Activated CD4-positive, alpha-beta T cell treated with anti-CD3 and anti-CD28 coated beads for 24 hours (primary cell): ENCODE data around the gene EML2.
"Not testable (repeated sequence)": the region's sequence is repeated elsewhere in the genome, so short reads cannot be mapped to it uniquely, and the experiment has no call there.

Experiments
- DNase-seq, 2 donors: peaks; one replicate each; pipeline ENCODE4 v3.0.0-alpha.2; 2020; ENCODE audit warnings: low read depth in 2 of 2

Gene EML2

DNA sequence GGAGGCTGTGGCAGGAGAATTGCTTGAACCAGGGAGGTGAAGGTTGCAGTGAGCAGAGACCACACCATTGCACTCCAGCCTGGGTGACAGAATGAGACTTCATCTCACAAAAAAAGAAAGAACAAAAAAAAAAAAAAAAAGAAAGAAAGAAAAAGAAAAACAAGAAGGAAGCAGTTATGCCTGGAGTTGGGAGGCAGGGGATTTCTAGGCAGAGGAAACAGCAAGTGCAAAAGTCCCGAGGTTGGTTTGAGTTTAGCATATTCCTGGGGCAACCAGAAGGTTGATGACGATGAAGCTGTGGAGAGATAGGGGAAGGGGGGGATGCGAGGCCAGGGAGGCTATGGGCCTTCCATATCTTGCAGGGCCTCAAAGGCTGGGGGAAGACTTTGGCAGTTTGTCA is 11.5 kb upstream of the EML2 start:
- no peak for DNase-seq

DNA sequence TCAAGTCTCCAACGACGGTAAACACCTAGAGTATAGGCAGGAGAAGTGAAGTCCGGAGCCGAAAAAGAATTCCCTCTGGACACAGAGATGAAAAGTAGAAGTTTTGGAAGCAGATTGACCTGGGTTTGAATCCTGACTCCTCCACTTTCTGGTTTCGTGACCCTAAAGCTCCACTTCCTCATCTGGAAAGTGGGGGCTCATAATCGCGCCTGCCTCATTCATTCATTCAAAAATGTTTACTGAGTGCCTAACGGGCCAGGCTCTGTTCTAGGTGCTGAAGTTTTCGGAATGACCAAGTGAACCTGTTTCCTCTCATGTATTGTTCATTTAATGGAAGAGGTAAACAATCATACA is 7.1 kb upstream of the EML2 start:
- no peak for DNase-seq

DNA sequence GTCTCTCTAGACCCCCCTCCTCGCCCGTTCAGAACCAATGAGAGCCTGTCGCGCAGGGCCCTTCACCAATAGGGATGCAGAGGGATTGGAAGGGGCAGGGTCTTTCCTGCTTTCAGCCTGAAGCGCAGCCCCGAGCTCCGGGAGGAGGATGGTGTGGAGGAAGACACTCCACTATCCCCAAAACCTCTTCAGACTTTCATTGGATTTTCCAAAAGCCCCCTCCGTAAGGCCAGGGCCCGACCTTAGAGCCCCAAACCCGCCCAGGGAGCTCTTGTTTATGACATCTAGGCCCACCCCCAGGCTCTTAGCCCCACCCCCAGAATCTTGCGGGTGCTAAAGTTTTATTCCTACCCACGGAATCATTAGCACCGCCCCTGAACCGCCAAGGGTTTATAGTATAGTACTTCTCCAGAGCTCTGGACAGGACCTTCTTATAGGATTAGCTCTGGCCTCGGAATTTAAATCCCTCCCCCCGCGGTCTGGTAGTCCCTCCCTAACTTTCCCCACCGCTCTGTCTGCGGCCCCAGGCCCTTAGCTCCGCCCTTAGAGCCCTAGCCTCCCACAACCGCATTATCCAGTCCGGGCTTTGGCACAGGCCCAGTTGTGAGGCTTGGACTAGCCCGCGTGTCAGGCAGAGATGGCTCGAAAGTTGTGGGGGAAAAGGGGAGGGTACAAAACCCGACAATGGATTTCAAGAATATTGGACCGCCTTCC is 6.6 kb upstream of the EML2 start:
- DNase-seq: peak in 1 of 2 donors; percentile 64

DNA sequence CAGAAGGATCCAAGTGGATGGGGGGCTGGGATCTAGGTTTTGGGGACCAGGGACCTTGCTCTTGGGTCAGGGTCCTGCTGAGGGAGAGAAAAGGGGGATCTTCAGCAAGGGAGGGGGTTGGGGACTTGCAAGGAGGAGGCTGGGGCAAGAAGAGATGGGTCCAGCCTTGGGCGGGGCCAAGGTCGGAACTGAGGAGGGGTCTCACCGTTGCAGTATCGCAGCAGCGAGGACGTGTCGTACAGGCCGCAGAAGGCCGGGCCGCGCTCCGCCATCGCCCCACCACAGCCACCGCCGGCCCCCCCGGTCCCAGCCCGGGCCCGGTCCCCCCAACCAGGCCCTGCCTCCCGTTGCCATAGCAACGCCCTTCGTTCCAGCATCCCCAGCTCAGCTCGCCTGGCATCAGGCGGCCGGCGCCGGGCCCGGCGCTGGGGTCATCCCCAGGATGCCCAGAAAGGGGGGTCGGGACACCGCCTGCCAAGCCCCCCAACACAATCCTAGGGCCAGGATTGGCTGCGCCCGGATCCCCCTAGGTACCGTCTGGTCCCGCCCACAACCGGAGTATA is 6.0 kb upstream of the EML2 start:
- DNase-seq: no peak

DNA sequence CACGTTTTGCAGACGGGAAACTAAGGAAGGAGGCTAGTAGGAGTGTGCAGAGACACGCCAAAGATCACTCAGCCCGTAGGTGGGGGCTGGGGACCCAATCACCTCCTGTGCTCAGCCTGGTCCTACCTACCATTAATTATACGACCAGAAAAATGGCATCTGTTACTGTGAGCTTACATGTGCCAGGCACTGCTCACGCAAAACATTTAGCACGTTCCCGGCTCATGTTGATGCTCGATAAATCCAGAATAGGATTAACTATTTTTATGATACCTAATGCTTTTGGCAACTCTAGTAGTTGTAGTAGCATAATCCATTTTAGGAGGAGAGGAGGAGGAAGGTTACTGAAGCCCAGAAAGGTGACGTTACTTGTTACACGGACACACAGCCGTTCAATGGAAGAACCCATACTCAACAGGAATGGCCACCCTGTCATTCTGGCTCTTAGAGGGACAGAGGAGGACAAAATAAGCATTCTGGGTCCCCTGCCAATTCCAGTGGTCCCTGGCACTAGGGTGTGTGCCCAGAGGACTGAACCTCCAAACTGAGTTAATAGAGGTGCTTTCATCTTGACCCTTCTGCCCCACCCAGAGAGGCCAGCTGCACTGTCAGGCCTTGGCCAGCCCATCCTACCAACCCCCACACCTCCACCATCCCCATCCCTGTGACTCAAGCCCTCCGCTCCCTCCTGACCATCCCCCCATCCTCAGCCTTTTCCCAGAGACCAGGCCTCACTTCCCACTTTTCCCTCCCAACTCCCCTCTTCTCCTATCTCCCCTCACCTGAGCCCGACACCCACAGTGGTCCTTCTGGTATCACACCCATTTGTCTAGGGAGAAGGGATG is 5.0 kb upstream of the EML2 start:
- DNase-seq: no peak

DNA sequence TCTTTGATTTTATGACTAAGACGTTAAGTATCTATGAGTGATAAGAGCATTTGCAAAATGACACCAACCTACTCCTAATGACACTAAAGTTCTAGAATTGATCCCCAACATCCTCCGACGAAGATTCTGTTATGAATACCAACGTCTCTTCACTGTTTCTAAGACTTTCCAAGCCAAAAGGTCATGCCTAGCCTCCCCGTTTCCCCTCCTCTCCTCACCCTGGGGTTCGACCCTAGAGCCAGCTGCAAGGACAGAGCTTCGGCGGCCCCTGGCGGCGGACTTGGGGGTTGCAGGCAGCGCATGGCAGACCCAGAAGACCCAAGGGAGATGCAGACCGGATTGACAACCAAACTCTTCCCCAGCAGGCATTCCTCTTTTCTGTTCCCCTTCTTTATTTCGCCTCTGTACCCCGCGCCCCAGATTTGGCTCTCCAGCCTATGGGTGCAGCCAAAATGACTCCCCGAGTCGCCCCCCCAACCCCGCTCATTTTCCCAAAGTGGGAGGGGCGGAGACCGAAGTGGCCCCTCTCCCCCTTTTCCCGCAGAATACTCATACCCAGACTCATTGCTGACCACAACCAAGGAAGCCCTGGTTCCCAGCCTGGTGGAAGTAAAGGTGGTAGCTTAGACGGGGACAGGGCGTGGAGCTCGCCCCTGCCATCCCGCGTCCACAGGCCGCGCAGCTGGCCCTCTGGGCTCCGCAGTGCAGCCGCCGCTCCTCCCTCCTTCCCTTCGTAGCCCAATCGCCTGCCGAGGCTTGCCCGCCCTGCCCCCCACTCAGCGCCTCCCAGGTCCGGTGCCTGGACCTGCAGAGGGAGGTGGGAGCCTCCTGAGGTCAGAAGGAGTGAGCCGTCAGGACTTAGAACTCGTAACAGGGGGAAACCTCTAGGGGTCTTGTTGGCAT is 4.1 kb upstream of the EML2 start:
- DNase-seq: peak; percentile 95 to 96

DNA sequence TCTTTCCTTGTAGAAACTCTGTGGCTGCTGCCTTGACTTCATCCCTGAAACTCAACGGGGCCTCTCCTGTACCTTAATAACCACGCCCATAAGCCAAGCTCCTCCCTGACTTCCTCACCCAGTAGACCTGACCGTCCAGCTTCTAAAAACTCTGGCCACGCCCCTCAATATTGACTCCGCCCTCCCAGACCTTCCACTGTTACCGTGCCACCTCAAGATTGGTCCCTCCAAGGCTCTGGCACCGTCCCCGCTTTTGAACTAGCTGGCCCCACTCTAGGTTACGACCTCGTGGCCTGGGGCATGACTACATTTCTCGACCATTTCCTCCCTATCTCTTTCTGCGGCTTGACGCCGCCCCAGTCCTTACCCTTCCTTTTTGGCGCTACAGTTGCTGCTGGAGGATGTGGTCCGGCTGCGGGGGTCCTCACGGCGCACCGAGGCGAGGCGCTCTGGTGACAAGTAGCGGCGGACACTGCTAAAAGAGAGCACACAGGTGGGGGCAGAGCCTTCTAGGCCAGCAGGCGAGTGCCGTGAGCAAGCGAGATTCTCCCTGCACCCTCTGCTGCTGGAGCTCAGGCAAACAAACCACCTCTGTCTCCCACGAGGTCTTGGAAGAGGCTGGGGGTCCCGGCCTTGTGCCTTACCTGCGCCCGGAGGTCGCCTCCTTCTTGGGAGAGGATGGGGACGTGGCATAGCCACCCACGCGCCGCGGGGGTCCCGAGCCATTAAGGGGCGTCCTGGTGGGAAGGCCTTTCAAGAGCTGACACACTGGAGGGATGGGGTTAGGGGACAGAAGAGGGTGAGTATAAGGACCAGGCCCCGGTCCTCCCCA is 2.3 kb upstream of the EML2 start:
- peak; percentile 72 to 90 for DNase-seq

DNA sequence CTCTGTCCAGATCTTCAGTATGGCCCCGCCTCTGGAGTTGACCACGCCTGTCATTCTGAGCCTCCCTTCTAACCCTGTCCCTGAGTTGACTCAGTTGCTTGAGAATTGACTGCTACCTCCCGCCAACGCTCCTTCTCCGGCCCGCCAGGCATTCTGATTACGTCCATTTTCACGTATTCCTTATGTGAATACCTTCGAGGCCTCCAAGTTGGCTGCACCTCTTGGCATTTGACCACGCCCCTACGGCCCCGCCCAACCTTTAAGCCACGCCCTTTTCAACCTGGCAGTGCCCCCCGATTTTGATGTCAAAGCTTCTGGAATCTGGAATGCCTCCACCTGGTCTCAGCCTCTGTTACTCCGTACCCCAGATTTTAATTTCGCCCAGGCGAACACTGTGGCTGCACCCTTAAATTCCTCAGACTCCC is 1.7 kb upstream of the EML2 start:
- DNase-seq: peak in 1 of 2 donors; percentile 51

DNA sequence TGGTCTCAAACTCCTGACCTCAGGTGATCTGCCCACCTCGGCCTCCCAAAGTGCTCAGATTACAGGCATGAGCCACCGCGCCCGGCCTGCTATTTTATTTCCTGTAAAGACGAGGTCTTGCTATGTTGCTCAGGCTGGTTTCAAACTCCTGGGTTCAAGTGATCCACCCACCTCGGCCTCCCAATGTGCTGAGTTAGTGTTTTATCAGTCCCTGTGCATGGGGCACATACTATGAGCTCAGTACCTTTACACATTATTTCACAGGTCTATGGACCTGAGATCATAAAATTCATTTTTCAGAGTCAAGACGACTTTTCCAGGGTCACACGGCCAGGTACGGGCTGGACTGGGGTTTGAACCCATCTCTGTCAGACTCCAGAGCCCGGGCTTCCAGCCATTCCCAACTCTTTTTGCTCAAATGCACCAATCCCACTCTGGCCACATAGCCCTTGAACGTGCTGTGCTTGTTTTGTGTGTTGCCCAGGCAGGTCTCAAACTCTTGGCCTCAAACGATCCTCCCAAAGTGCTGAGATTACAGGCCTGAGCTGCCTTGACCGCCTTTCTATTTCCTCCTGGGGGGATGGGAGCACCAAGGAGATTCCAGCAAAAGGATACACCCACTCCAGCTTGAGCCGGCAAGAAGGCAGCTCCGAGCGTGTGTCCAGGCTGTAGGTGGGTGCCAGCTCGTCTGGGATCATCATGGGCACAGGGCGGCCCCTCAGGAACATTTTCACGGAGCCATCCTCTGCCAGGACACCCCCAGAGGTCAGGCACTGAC is 1.1 kb downstream of the EML2 start:
- DNase-seq: no peak

DNA sequence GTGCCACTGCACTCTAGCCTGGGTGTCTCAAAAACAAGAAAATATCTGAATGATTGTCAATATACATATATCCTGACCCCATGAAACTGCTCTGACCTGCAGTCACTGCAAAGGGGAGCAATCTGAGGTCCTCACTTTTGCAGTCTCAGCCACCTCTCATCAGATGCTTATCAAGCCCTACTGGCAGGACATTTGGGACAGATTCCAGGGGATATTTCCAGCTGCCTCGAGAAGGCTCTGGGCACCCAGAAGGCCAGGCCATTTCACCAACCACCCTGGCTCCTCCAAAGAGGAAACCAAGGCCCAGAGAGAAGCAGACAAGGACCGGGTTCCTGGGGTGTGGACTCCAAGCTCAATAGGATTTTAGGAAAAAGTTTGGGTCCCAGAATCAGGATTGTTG is 2.3 kb downstream of the EML2 start:
- no peak for DNase-seq

DNA sequence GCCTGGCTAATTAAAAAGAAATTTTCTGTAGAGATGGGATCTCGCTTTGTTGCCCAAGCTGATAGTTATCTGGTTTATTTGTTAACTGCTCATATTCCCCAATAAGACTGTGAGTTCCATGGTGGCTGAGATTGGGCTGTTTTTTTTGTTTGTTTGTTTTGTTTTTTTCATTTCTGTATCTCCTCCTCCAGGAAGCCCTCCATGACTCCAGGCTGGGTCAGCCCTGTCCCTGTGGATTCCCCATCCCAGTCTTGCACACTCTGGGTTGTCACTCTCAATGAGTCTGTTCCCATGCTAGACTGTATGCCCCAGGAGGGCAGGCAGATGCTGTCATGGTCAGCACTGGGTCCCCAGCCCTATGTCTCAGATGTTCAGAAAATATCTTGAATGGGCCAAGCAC is 2.9 kb downstream of the EML2 start:
- no peak for DNase-seq

DNA sequence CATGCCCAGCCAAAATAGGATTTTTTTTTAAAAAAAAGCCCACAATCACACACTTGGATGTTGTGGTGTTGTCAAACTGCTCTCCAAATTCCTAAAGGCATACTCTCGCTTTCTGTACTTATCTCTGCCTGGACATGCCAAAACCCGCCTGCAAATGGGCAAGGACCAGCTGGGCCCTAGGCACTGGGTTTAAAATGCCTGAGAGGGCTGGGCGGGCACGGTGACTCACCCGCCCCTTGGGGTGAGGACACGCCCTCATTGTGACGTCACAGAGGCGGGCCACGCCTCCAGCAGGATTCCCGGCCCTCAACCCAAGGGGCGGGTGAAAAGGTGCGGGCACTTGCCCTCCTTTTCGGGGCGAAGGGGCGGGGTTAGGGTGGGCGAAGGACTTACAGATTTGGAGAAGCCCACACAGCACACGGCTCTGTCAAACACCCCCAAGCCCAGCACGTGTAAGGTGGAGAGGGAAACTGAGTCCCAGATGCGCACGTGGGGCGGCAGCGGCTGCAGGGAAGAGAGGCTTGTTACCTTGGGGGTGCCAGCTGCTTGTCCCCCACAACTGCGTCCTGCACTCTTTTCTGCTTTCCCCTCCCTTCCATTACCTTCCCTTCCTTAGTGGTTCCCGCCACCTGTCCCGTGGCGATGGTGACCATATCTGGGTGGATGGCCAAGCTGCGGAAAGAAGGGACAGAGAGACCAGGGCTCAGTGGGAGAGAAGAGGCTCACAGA is 6.6 kb downstream of the EML2 start:
- DNase-seq: peak; percentile 44 to 57

DNA sequence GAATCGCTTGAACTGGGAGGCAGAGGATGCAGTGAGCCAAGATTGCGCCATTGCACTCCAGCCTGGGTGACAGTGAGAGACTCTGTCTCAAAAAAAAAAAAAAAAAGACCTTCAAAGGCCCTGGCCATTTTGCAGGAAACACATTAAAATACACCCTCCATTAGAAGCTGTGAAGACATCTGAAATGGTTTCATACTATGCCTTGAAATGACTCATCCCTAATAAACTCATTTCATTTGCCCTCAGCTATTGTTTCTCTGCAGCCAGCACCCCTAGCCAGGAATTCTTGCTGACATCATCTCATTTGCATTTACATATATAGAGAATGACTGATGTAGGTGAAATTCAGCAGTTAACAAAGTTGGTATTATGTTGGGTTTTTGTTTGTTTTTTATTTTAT is 8.7 kb downstream of the EML2 start:
- no peak for DNase-seq

DNA sequence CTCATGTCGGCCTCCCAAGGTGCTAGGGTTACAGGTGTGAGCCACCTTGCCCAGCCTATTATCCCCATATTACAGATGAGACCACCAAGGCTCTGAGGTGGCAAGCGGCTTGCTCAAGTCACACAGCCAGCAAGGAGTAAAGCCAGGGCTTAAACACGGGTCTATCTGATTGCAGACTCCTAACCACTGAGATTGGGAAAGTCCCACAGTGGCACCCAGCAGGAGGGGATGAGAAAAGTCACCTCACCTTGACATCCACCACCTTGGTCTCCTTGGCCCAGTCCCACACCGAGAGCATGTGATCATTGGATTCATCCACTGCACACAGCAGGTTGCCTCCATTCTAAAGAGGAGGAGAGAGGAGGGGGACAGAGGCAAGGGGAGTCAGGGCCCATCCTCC is 9.5 kb downstream of the EML2 start:
- DNase-seq: no peak

DNA sequence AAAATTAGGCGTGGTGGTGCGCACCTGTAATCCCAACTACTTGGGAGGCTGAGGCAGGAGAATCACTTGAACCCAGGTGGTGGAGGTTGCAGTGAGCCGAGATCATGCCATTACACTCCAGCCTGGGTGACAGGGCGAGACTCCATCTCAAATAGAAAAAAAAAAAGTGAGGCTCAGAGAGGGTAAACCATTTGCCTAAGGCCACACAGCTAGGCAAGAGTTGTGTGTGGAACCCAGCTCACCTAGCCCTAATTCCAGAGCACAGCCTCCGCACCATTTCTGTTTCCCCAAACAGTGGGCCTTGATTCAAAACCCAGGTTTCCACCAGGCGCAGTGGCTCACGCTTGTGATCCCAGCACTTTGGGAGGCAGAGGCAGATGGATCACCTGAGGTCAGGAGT is 11.0 kb downstream of the EML2 start:
- not testable (repeated sequence) for DNase-seq

DNA sequence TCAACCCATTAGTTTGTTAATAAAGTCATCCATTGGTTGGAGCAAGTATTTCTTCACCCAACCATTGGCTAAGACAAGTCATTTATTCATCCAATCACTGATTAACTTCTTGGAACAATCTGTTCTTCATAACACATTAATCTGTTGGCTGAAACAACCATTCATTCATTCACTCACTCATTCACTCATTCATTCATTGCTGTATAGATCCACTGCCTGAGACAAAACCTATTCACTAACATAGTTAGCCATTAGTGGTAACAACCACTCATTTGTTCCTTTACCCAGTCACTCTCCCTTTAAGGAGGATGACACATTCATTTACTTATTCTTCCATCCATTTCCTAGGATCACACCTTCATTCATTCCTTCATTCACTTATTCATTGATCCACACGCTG is 15.2 kb downstream of the EML2 start:
- no peak for DNase-seq

DNA sequence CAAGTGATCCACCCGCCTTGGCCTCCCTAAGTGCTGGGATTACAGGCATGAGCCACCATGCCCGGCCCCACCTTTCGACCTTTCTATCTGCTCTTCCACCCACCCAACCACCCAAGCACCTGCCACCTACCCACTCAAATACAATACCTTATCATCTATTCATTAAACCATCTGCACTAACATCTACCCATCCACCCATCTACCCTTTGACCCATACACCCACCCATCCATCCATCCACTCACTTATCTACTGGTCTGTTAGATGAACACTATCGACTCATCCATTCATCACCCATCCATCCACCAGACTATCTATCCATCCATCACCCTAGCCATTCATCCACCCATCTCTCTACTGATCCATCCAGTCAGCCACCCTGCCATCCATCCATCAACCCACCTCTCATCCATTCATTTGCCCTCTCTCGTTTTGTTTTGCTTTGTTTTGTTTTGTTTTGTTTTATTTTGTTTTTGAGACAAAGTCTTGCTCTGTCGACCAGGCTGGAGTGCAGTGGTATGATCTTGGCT is 17.2 kb downstream of the EML2 start:
- DNase-seq: no peak

DNA sequence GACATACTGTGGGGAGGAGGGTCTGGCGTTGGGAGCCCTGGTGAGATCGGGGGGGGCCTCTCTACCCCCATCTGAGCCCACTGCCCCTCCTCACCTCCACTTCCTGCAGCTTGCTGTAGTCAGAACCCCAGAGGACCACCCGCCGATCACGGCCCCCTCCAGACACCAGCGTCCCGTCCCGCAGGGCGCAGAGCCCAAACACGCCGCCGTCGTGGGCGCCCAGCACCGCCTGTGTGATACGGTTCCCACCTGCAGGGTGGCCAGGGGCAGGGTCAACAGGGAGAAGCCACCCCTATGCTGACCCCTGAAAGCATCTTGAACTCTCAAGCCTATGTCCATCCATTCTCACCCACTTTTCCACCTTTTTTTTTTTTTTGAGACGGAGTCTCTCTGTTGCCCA is 17.8 kb downstream of the EML2 start:
- no peak for DNase-seq

DNA sequence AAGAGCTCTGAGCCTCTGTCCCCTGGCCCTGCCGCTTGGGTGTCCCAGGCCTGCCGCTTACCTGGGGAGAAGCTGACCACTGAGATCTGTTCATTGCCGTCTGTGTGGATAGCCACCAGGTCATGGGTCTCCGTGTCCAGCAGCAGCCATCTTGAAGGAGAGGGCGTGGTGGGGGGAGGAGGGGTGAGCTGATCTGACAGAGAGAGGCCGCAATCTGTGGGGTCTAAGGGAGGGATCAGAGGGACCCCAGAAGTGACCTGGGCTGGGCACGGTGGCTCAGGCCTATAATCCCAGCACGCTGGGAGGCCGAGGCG is 22.5 kb downstream of the EML2 start:
- no peak for DNase-seq
